ENCODE results near the gene ERGIC1. TPM values are rescaled to one million over a fixed set of nuclear protein-coding genes. Genes with fewer than 3 reads are reported as not detected.

ERGIC1 gene
- total and polyA plus RNA-seq, 12 donors = 71.9 to 450 (median 248) TPM

GRCh38 chr5:172929371-172929838, 95.4 kb downstream of the ERGIC1 start:
- 92 to 98% (median 97%) methylated on average over 3 of the region's 3 CpGs for WGBS, 4 donors
- TF ChIP-seq CTCF (IDR thresholded peaks at IDR 0.05) (no peak), POLR2A (IDR thresholded peaks at IDR 0.05) (no peak)
- Histone ChIP-seq H3K27ac (peak overlapping the region in 1 of 5 donors; percentile 7), H3K9me3 (replicated peaks in 1 of 3) (no peaks in the 10 kb centered on the region), H3K4me3 (no peak overlapping the region), H3K4me1 (replicated peaks in 1 of 2) (peaks cover 0 to 18% of the 10 kb centered on the region in 2 donors), H3K36me3 (replicated peaks in 1 of 2) (peaks cover 0 to 14% of the 10 kb centered on the region in 2 donors), H3K27me3 (no peaks in the 10 kb centered on the region)
- intact Hi-C loops (cut with DNase I) = no loop called here
- DNase-seq = no peak

GRCh38 chr5:172931001-172931536, 97.0 kb downstream of the ERGIC1 start:
- Histone ChIP-seq H3K9me3 (replicated peaks in 1 of 3) (no peaks in the 10 kb centered on the region), H3K27ac (peak overlapping the region in 4 of 5 donors; percentile 64 to 88 (median 68)), H3K4me1 (replicated peaks in 1 of 2) (peaks cover 0 to 18% of the 10 kb centered on the region in 2 donors), H3K36me3 (replicated peaks in 1 of 2) (peaks cover 0 to 19% of the 10 kb centered on the region in 2 donors), H3K4me3 (no peak overlapping the region), H3K27me3 (no peaks in the 10 kb centered on the region)
- 23 to 34% (median 30%) methylated on average over 8 to 9 of the region's 9 CpGs for WGBS, 4 donors
- TF ChIP-seq POLR2A (IDR thresholded peaks at IDR 0.05) (peak in 1 of 2 donors; percentile 47), CTCF (IDR thresholded peaks at IDR 0.05) (no peak)
- intact Hi-C loops (cut with DNase I) = no loop called here
- peak in 6 of 7 donors; percentile 73 to 84 (median 76) for DNase-seq

GRCh38 chr5:172932313-172933017, 98.4 kb downstream of the ERGIC1 start:
- intact Hi-C loops (cut with DNase I) = loop anchor here (2.0 kb wide), 2 partner anchors 218 to 220 kb away; no protein-coding TSS in a partner anchor
- H3K27ac ChIP-seq = peak overlapping the region in 3 of 5 donors; percentile 64 to 88 (median 68)
- H3K4me1 ChIP-seq (replicated peaks in 1 of 2) = peaks cover 0 to 18% of the 10 kb centered on the region in 2 donors
- TF ChIP-seq POLR2A (IDR thresholded peaks at IDR 0.05) (peak in 1 of 2 donors; percentile 30), CTCF (IDR thresholded peaks at IDR 0.05) (peak; percentile 90 to 98 (median 96))
- WGBS, 4 donors = 16 to 32% (median 19%) methylated on average over 7 to 22 of the region's 22 CpGs
- H3K27me3 ChIP-seq = no peaks in the 10 kb centered on the region
- no peaks in the 10 kb centered on the region for H3K9me3 ChIP-seq (replicated peaks in 1 of 3)
- peaks cover 0 to 22% of the 10 kb centered on the region in 2 donors for H3K36me3 ChIP-seq (replicated peaks in 1 of 2)
- DNase-seq = peak; percentile 71 to 91 (median 83)
- H3K4me3 ChIP-seq = no peak overlapping the region

- intact Hi-C loops (cut with DNase I) = loop anchor here (2.0 kb wide), 2 partner anchors 218 to 220 kb away; no protein-coding TSS in a partner anchor
- TF ChIP-seq CTCF (IDR thresholded peaks at IDR 0.05) = no peak
- no peaks in the 10 kb centered on the region for H3K9me3 ChIP-seq (replicated peaks in 1 of 3)
- no peak overlapping the region for H3K4me3 ChIP-seq
- H3K27ac ChIP-seq = no peak overlapping the region
- 87 to 91% (median 89%) methylated on average over 4 of the region's 4 CpGs for WGBS, 4 donors
- H3K4me1 ChIP-seq (replicated peaks in 1 of 2) = peaks cover 0 to 18% of the 10 kb centered on the region in 2 donors
- no peak for DNase-seq
- H3K27me3 ChIP-seq = no peaks in the 10 kb centered on the region
- H3K36me3 ChIP-seq (replicated peaks in 1 of 2) = peaks cover 0 to 22% of the 10 kb centered on the region in 2 donors
These were observed 99.2 kb downstream of the ERGIC1 start for GRCh38 chr5:172933238-172933637.

All from adrenal gland (tissue), 12 donors.